Gastroesophageal sphincter (tissue), 4 donors: Measurements from ENCODE around the gene PIGO. TPM values are rescaled to one million over a fixed set of nuclear protein-coding genes. Genes with fewer than 3 reads are reported as not detected.

Source experiments
- ATAC-seq: fragments of 150-250 bp; one replicate; pipeline ENCODE4 v1.9.1; 2016; ENCODE audit warnings: mild to moderate bottlenecking, moderate library complexity
- H3K27ac ChIP-seq, 4 donors: fragments of 200-600 bp; sonication (generic) in 3 of 4; 1 replicate in 3 of 4; 2 replicates in 1 of 4; pipeline ENCODE4 v1.5.1; 2016 to 2019
- H3K27me3 ChIP-seq: fragments of 200-600 bp; sonication (generic); one replicate; pipeline ENCODE4 v1.5.1; 2019
- H3K36me3 ChIP-seq, 2 donors: fragments of 200-600 bp; sonication (generic); one replicate each; pipeline ENCODE4 v1.5.1; 2019; ENCODE audit warnings: control low read depth in 1 of 2
- H3K4me1 ChIP-seq, 3 donors: fragments of 200-600 bp; sonication (generic); 1 replicate in 2 of 3; 2 replicates in 1 of 3; pipeline ENCODE4 v1.5.1; 2016 to 2019; ENCODE audit warnings: control low read depth in 2 of 3
- H3K4me3 ChIP-seq, 2 donors: fragments of 200-600 bp; sonication (generic); one replicate each; pipeline ENCODE4 v1.5.1; 2019; ENCODE audit warnings: mild to moderate bottlenecking in 1 of 2, moderate library complexity in 1 of 2
- H3K9me3 ChIP-seq, 3 donors: fragments of 200-600 bp; sonication (generic); one replicate each; pipeline ENCODE4 v1.5.1; 2017 to 2019; ENCODE audit warnings: control low read depth in 2 of 3
- CTCF ChIP-seq, 4 experiments: fragments of 200-600 bp in 2 of 4; fragments of 450-650 bp in 2 of 4; sonication (generic) in 1 of 4; IDR thresholded peaks; one replicate each; pipeline ENCODE4 v1.5.1; 2017 to 2019; ENCODE audit warnings: antibody characterized with exemption in 4 of 4, mild to moderate bottlenecking in 2 of 4, moderate library complexity in 2 of 4
- EP300 ChIP-seq: sonication (generic); formaldehyde crosslinking; IDR thresholded peaks from one replicate; pipeline ENCODE4 v1.6.1; 2017; ENCODE audit warnings: antibody characterized with exemption, mild to moderate bottlenecking
- POLR2A ChIP-seq, 2 donors: fragments of 450-650 bp; IDR thresholded peaks; one replicate each; pipeline ENCODE4 v1.6.1; 2017; ENCODE audit warnings: antibody characterized with exemption in 2 of 2, mild to moderate bottlenecking in 2 of 2, moderate library complexity in 1 of 2
- POLR2AphosphoS5 ChIP-seq: sonication (generic); formaldehyde crosslinking; IDR thresholded peaks from one replicate; pipeline ENCODE4 v1.6.1; 2017; ENCODE audit warnings: antibody characterized with exemption
- WGBS, 2 donors: methylation state at CpG; one replicate each; pipeline ENCODE4 v1.1.5; 2018; ENCODE audit warnings: low coverage in 1 of 2; 5-methylcytosine and 5-hydroxymethylcytosine counted together
- total RNA-seq, 4 donors: library from RNA; depleted of rRNA; stranded (reverse); fragments of >200 nt; gene quantifications; one replicate each; pipeline ENCODE4 v1.1.0, GENCODE V29; 2016

PIGO gene
- total RNA-seq, 4 donors from 2014 or later: 6.5 to 11.4 (median 9.9) TPM

GRCh38 chr9:35060548-35061207 lies 35.7 kb downstream of the PIGO start:
- H3K4me1 ChIP-seq: no peaks in the 10 kb centered on the region
- peaks cover 33 to 100% of the 10 kb centered on the region in 2 donors for H3K36me3 ChIP-seq
- H3K4me3 ChIP-seq: no peak overlapping the region
- TF ChIP-seq EP300 (no peak), CTCF (IDR thresholded peaks at IDR 0.05) (no peak), POLR2A (IDR thresholded peaks at IDR 0.05) (no peak), POLR2AphosphoS5 (no peak)
- no peak for ATAC-seq
- no peaks in the 10 kb centered on the region for H3K9me3 ChIP-seq
- H3K27ac ChIP-seq: no peak overlapping the region
- 82 to 90% methylated on average over 2 to 4 of the region's 11 CpGs for WGBS, 2 donors
- H3K27me3 ChIP-seq: no peaks in the 10 kb centered on the region

- Histone ChIP-seq H3K9me3 (no peaks in the 10 kb centered on the region), H3K4me3 (no peak overlapping the region), H3K36me3 (peaks cover 21 to 100% of the 10 kb centered on the region in 2 donors), H3K4me1 (no peaks in the 10 kb centered on the region), H3K27ac (no peak overlapping the region), H3K27me3 (no peaks in the 10 kb centered on the region)
- no peak for ATAC-seq
- WGBS, 2 donors: 86 to 98% methylated on average over 6 to 9 of the region's 10 CpGs
- no peak for TF ChIP-seq POLR2AphosphoS5
- no peak for TF ChIP-seq CTCF (IDR thresholded peaks at IDR 0.05)
- TF ChIP-seq EP300: no peak
- no peak for TF ChIP-seq POLR2A (IDR thresholded peaks at IDR 0.05)
Observed at GRCh38 chr9:35059438-35059837, 37.0 kb downstream of the PIGO start.

GRCh38 chr9:35057271-35057620 lies 39.1 kb downstream of the PIGO start:
- WGBS, 2 donors: 91% methylated on average over 8 of the region's 8 CpGs; no CpG with 5 or more reads in 1 of the 2 donors
- peaks cover 9 to 97% of the 10 kb centered on the region in 2 donors for H3K36me3 ChIP-seq
- H3K4me3 ChIP-seq: no peak overlapping the region
- no peak overlapping the region for H3K27ac ChIP-seq
- no peaks in the 10 kb centered on the region for H3K27me3 ChIP-seq
- TF ChIP-seq EP300: no peak
- ATAC-seq: no peak
- no peaks in the 10 kb centered on the region for H3K4me1 ChIP-seq
- no peaks in the 10 kb centered on the region for H3K9me3 ChIP-seq

- no peak overlapping the region for H3K4me3 ChIP-seq
- no peaks in the 10 kb centered on the region for H3K4me1 ChIP-seq
- ATAC-seq: no peak
- no peaks in the 10 kb centered on the region for H3K9me3 ChIP-seq
- 82 to 84% methylated on average over 4 to 7 of the region's 9 CpGs for WGBS, 2 donors
- H3K27ac ChIP-seq: no peak overlapping the region
- no peak for TF ChIP-seq CTCF (IDR thresholded peaks at IDR 0.05)
- no peak for TF ChIP-seq POLR2A (IDR thresholded peaks at IDR 0.05)
- TF ChIP-seq EP300: no peak
- TF ChIP-seq POLR2AphosphoS5: no peak
- peaks cover 7 to 97% of the 10 kb centered on the region in 2 donors for H3K36me3 ChIP-seq
- H3K27me3 ChIP-seq: no peaks in the 10 kb centered on the region
Observed at GRCh38 chr9:35056571-35057270, 39.7 kb downstream of the PIGO start.

GRCh38 chr9:35054871-35055644 lies 41.3 kb downstream of the PIGO start:
- H3K9me3 ChIP-seq: no peaks in the 10 kb centered on the region
- 87 to 88% methylated on average over 10 to 12 of the region's 14 CpGs for WGBS, 2 donors
- H3K4me3 ChIP-seq: no peak overlapping the region
- no peak overlapping the region for H3K27ac ChIP-seq
- peaks cover 2 to 87% of the 10 kb centered on the region in 2 donors for H3K36me3 ChIP-seq
- peaks cover 0 to 9% (median 0%) of the 10 kb centered on the region in 3 donors for H3K4me1 ChIP-seq
- TF ChIP-seq POLR2AphosphoS5: no peak
- H3K27me3 ChIP-seq: no peaks in the 10 kb centered on the region
- ATAC-seq: no peak
